Spinal cord (tissue), 10 donors: ENCODE data around the gene ZMYM1. TPM values are rescaled to one million over a fixed set of nuclear protein-coding genes. Genes with fewer than 3 reads are reported as not detected.
"Not testable (repeated sequence)": the region's sequence is repeated elsewhere in the genome, so short reads cannot be mapped to it uniquely, and the experiment has no call there.

Experiments used
- DNase-seq, 6 donors: peaks; one replicate each; pipeline versions ENCODE4 v3.0.0 to v3.0.0-alpha.2; 2013 to 2015; ENCODE audit warnings: low spot score in 6 of 6, low read depth in 4 of 6
- H3K27ac ChIP-seq: one replicate; pipeline ENCODE4 v1.5.1; 2013; ENCODE audit warnings: low read depth, low read length, control low read depth
- H3K27me3 ChIP-seq: one replicate; pipeline ENCODE4 v1.6.1; 2013; ENCODE audit warnings: low read length; ENCODE audit not compliant: control insufficient read depth, insufficient read depth
- H3K36me3 ChIP-seq: one replicate; pipeline ENCODE4 v1.6.1; 2013; ENCODE audit warnings: low read length; ENCODE audit not compliant: control insufficient read depth, insufficient read depth
- H3K4me1 ChIP-seq: one replicate; pipeline ENCODE4 v1.6.1; 2013; ENCODE audit warnings: low read length; ENCODE audit not compliant: control insufficient read depth, insufficient read depth
- H3K4me3 ChIP-seq: one replicate; pipeline ENCODE4 v1.5.1; 2013; ENCODE audit warnings: low read depth, low read length, control low read depth
- H3K9me3 ChIP-seq: one replicate; pipeline ENCODE4 v1.6.1; 2013; ENCODE audit warnings: low read length; ENCODE audit not compliant: control insufficient read depth, insufficient read depth
- WGBS: methylation state at CpG from one replicate; pipeline ENCODE4 v1.1.5; 2013; ENCODE audit warnings: missing lambda C conversion rate; ENCODE audit not compliant: insufficient coverage; 5-methylcytosine and 5-hydroxymethylcytosine counted together
- polyA plus RNA-seq, 2 donors: library from polyadenylated mRNA; unstranded; fragments of 120-200 nt; gene quantifications; one replicate each; pipeline ENCODE4 v1.2.1, GENCODE V29; 2013; ENCODE audit not compliant: insufficient read length in 2 of 2
- total RNA-seq, 2 donors: library from RNA; depleted of rRNA in 1 of 2; stranded (reverse); fragments of 120-200 nt in 1 of 2; fragments of >200 nt in 1 of 2; gene quantifications; one replicate each; pipeline versions ENCODE4 v1.2.3 to v1.2.4, GENCODE V29; 2013 to 2014
- donor health status: healthy.

The ZMYM1 gene
- total and polyA plus RNA-seq, 4 donors: 12.6 to 38.8 (median 16.1) TPM

GRCh38 chr1:35064265-35064664 lies 14.9 kb upstream of the ZMYM1 start:
- H3K4me1 ChIP-seq: no peaks in the 10 kb centered on the region
- H3K36me3 ChIP-seq: no peaks in the 10 kb centered on the region
- no CpG with 5 or more reads among the region's 2 CpGs for WGBS

GRCh38 chr1:35069746-35070145 lies 9.4 kb upstream of the ZMYM1 start:
- DNase-seq: no peak

More at GRCh38 chr1:35064265-35064664, 14.9 kb upstream of the ZMYM1 start:
- Histone ChIP-seq H3K27me3 (no peaks in the 10 kb centered on the region), H3K27ac (no peak overlapping the region), H3K9me3 (no peaks in the 10 kb centered on the region), H3K4me3 (no peak overlapping the region)
- no peak for DNase-seq

GRCh38 chr1:35073265-35073811 lies 5.8 kb upstream of the ZMYM1 start:
- no peaks in the 10 kb centered on the region for H3K36me3 ChIP-seq
- H3K27me3 ChIP-seq: no peaks in the 10 kb centered on the region
- H3K4me1 ChIP-seq: no peaks in the 10 kb centered on the region
- no peak overlapping the region for H3K4me3 ChIP-seq
- no peak for DNase-seq
- WGBS: no CpG with 5 or more reads among the region's 1 CpG
- no peaks in the 10 kb centered on the region for H3K9me3 ChIP-seq
- H3K27ac ChIP-seq: no peak overlapping the region

More at GRCh38 chr1:35069746-35070145, 9.4 kb upstream of the ZMYM1 start:
- Histone ChIP-seq H3K4me3 (no peak overlapping the region), H3K27ac (no peak overlapping the region), H3K36me3 (no peaks in the 10 kb centered on the region), H3K4me1 (no peaks in the 10 kb centered on the region), H3K27me3 (no peaks in the 10 kb centered on the region), H3K9me3 (no peaks in the 10 kb centered on the region)

GRCh38 chr1:35076426-35076825 lies 2.8 kb upstream of the ZMYM1 start:
- H3K9me3 ChIP-seq, H3K27ac ChIP-seq, DNase-seq, H3K36me3 ChIP-seq, H3K4me3 ChIP-seq, H3K27me3 ChIP-seq: not testable (repeated sequence)
- peaks cover 12% of the 10 kb centered on the region for H3K4me1 ChIP-seq
- WGBS: 93% methylated on average over 6 of the region's 8 CpGs

- Histone ChIP-seq H3K4me3 (peak overlapping the region; percentile 85), H3K36me3 (no peaks in the 10 kb centered on the region), H3K27ac (no peak overlapping the region), H3K27me3 (no peaks in the 10 kb centered on the region), H3K4me1 (peaks cover 12% of the 10 kb centered on the region), H3K9me3 (peaks cover 4% of the 10 kb centered on the region)
- DNase-seq: no peak
- 92% methylated on average over 5 of the region's 13 CpGs for WGBS
These were observed 1.1 kb downstream of the ZMYM1 start for GRCh38 chr1:35080171-35080854.

- peaks cover under 1% of the 10 kb centered on the region for H3K4me1 ChIP-seq
- H3K9me3 ChIP-seq: peaks cover 4% of the 10 kb centered on the region
- DNase-seq: no peak
- H3K27me3 ChIP-seq: no peaks in the 10 kb centered on the region
- no peak overlapping the region for H3K4me3 ChIP-seq
- no peak overlapping the region for H3K27ac ChIP-seq
- no peaks in the 10 kb centered on the region for H3K36me3 ChIP-seq
These were observed 6.2 kb downstream of the ZMYM1 start for GRCh38 chr1:35085421-35085820.

GRCh38 chr1:35097224-35097623 lies 18.0 kb downstream of the ZMYM1 start:
- no peaks in the 10 kb centered on the region for H3K4me1 ChIP-seq
- peaks cover 35% of the 10 kb centered on the region for H3K36me3 ChIP-seq
- WGBS: 0% methylated on average over 1 of the region's 1 CpG
- no peak for DNase-seq
- H3K9me3 ChIP-seq: no peaks in the 10 kb centered on the region
- no peaks in the 10 kb centered on the region for H3K27me3 ChIP-seq
- no peak overlapping the region for H3K27ac ChIP-seq
- H3K4me3 ChIP-seq: no peak overlapping the region

GRCh38 chr1:35111106-35111505 lies 31.9 kb downstream of the ZMYM1 start:
- no CpG with 5 or more reads among the region's 1 CpG for WGBS
- peaks cover 13% of the 10 kb centered on the region for H3K36me3 ChIP-seq
- no peak overlapping the region for H3K4me3 ChIP-seq
- no peaks in the 10 kb centered on the region for H3K27me3 ChIP-seq
- H3K27ac ChIP-seq: no peak overlapping the region
- DNase-seq: no peak
- no peaks in the 10 kb centered on the region for H3K4me1 ChIP-seq
- H3K9me3 ChIP-seq: no peaks in the 10 kb centered on the region

- Histone ChIP-seq H3K36me3 (peaks cover 6% of the 10 kb centered on the region), H3K27ac (no peak overlapping the region), H3K27me3 (no peaks in the 10 kb centered on the region), H3K4me3 (no peak overlapping the region), H3K4me1 (no peaks in the 10 kb centered on the region), H3K9me3 (no peaks in the 10 kb centered on the region)
- WGBS: no CpG with 5 or more reads among the region's 4 CpGs
- DNase-seq: peak in 1 of 6 donors; percentile 2
These were observed 33.5 kb downstream of the ZMYM1 start for GRCh38 chr1:35112668-35113067.
